GM18861 (cell line): ENCODE measurements around the gene FNDC3B.
"Not testable (repeated sequence)": the region's sequence is repeated elsewhere in the genome, so short reads cannot be mapped to it uniquely, and the experiment has no call there.

ENCODE experiments used
- ATAC-seq: cut with Tn5 transposase; IDR thresholded peaks from one replicate; pipeline ENCODE4 v1.9.1; 2021; ENCODE audit not compliant: unreplicated experiment

FNDC3B gene

DNA sequence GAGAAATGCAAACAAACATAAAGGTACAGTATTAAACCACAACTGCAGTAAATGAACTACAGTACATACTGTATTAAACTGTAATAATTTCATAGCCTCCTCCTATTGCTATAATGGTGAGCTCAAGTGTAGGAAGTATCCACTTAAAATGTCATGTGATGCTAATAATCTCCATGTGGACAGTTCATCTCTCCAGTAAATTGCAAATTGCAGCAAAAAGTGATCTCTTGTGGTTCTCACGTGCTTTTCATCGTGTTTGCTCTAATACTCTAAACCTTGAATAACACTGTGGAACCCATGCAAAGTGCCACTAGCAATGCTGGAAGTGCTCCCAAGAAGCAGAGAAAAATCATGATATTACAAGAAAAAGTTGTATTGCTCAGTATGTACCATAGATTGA, 9.2 kb upstream of the FNDC3B start:
- ATAC-seq = no peak

- ATAC-seq = no peak
These were observed 7.4 kb upstream of the FNDC3B start for GRCh38 chr3:172031996-172032395.

- ATAC-seq = no peak
These were observed 6.0 kb upstream of the FNDC3B start for GRCh38 chr3:172033396-172033795.

DNA sequence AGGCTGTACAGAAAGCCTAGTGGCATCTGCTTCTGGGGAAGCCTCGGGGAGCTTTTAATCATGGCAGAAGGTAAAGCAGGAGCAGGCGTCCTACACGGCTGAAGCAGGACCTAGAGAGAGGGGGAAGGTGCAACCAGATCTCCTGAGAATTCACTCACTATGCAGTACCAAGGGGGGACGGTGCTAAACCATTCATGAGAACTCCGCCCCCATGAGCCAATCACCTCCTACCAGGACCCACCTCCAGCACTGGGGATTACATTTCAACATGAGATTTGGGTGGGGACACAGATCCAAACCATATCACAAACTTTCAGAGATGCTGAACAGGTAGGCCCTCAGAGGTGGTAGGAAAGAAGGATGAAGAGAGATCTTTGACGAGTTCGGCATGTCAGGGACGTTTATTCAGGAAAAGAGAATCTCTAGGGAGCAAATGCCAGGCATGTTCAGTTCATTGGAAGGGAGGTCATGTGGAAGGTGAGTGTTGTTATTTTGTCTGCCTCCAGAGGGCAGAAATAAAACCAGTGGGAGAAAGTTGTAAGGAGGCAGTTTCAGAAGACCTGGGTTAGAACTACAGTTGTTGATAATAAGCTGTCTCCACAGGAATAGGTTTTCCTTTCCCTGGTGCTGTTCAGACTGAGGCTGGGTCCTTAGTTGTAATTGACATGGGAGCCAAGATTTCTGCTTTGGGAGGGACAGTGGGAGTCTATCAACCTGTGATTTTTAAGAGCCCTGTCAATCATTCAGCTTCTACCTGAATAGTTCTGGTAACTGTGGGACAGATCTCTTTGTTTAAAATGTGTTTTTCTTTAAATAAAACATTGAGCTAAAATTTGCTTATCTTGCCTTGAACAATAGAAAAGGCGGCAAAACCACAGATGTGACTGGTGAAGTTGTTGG, 4.3 kb upstream of the FNDC3B start:
- no peak for ATAC-seq

DNA sequence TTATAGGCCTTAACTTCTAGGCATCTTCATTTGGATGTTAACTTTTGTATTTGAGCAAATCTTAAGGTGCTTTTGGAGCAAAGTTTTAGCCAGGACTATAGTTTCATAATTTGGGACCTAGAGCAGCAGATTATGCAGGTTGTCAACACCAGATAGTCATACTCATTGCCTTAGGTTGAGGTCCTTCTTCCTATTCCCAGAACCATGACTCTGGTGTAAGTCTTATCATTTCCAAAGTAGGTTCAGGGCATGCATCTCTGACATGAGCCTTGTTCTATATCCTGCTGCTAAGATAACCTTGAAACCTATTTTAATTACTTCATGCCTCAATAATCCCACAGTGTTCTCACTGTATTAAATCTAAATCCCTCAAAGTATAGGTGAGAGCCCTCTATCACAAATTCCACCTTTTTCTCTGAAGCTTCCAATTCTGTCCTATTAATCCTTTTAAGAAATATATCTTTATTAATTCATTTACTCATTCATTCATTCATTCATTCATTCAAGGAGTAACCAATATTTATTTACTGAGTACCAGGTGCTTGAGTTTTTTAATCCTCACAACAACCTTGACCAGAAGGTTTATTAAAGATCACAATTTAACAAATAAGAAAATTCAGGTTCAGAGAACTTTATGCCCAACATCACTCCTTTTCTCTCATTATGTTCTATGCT, 2.7 kb upstream of the FNDC3B start:
- ATAC-seq = no peak

GRCh38 chr3:172038798-172039435, 461 bp upstream of the FNDC3B start:
- no peak for ATAC-seq

GRCh38 chr3:172040078-172040980, 951 bp downstream of the FNDC3B start:
- no peak for ATAC-seq

DNA sequence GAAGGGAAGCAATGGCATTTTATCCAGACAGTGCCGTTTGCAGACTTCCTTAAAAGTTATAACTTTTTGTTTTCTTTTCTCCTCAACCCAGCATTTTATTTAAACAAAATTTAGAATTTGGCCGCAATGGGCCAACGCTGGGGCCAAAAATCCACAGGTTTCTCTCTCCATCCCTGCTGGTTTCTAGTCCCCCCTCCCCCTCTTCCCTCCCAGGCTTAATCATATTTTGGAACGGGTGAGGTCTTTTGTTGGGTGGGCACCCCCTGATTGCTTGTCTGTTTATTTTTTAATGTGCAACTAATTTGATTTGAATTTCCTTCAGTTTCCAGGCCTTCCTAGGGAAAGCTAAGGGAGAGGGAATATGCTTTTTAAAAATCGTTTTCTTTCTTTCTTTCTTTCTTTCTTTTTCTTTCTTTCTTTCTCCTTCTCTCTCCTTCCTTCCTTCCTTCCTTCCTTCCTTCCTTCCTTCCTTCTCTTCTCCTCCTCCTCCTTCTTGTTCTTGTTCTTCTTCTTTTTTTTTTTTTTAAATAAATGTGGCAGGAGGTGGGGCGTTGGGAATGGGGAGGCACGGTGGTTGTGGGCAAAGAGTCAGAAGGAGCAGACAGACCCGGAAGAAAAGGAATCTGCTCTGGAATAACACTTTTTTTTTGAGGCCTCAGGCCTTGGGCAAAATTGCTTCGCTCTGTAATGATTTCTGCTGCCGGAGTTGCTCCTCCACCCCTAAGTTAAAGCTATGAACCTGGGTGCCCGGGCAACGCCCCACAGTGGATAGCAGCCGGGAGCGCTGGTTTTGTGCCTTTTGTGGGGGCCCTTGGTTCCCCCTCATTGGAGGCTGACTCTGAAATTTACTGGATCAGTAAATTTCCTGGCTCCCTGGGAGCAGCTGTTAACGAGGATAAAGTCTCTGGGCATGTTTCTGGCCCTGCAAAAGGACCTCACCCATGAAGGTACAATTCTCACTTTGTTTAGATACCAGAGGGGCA, 1.9 kb downstream of the FNDC3B start:
- no peak for ATAC-seq

GRCh38 chr3:172042136-172042662, 2.8 kb downstream of the FNDC3B start:
- ATAC-seq = no peak

- ATAC-seq = not testable (repeated sequence)
These were observed 3.3 kb downstream of the FNDC3B start for GRCh38 chr3:172042663-172043179.

- ATAC-seq = no peak
These were observed 3.9 kb downstream of the FNDC3B start for GRCh38 chr3:172043233-172043632.

DNA sequence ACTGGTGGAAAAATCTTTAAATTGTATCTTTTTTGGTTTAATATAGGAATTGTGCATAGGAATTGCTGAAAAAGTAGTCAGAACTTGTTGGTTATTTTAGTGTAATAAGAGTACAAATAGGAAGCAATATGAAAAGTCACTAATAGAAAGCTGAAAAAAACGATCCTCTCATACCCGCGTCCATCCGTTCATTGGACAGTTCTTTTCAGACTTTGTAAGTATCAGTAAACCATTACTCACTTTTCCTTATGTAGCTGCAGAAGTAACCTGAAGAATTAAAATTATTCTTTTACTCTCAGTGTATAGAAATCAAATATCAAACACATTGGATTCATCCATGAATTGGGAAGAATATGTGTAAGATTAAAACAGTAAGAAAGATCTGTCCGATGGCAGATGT, 4.4 kb downstream of the FNDC3B start:
- ATAC-seq = no peak

DNA sequence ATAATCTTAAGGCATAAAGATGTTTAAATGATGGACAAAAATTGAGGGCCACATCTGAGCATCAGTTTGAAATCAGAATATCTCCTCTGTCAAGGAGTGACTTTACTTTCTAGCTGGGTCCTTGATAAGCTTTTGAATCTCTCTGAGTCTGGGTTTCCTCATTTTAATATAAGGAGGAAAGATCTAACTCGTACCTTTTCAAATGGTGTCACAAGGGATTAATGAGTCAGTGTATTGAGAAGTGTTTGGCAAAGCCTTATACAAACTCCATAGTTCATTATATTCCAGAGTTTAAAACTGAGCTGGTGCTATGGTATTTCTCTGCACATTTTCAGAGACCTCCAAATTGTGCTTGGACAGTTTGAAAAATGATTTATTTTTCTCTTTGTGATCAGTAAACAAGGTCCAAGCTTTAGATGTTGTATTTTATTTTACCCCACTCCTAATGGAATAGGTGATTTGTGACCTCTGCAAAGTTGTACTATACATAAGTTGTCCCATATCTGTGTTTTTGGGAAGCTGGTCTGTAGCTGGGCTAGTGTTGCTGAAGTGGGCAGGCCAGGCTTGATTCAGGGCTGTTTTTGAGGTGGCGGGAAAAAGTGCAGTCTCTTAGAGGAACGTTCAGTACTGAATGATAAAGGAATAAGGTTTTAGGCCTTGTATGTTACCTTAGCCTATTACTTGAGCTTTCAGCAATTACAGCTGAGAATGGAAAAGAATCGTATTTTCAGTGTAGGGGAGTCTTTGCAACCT, 5.6 kb downstream of the FNDC3B start:
- ATAC-seq = no peak

GRCh38 chr3:172046268-172046915, 7.0 kb downstream of the FNDC3B start:
- ATAC-seq = no peak

- no peak for ATAC-seq
These were observed 8.3 kb downstream of the FNDC3B start for GRCh38 chr3:172047567-172048115.

DNA sequence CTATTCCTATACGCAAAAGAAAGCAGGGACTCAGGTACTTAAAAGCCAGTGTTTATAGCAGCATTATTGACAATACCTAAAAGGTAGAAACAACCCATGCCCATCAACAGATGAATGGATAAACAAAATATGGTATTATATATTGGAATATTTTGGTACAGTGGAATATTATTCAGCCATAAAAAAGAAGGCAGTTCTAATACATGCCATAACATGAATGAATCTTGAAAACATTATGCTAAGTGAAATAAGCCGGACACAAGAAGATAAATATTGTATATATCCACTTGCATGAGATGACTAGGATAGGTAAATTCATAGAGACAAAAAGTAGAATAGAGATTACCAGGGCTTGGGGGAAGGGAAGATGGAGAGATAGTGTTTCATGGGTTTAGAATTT, 9.2 kb downstream of the FNDC3B start:
- no peak for ATAC-seq

DNA sequence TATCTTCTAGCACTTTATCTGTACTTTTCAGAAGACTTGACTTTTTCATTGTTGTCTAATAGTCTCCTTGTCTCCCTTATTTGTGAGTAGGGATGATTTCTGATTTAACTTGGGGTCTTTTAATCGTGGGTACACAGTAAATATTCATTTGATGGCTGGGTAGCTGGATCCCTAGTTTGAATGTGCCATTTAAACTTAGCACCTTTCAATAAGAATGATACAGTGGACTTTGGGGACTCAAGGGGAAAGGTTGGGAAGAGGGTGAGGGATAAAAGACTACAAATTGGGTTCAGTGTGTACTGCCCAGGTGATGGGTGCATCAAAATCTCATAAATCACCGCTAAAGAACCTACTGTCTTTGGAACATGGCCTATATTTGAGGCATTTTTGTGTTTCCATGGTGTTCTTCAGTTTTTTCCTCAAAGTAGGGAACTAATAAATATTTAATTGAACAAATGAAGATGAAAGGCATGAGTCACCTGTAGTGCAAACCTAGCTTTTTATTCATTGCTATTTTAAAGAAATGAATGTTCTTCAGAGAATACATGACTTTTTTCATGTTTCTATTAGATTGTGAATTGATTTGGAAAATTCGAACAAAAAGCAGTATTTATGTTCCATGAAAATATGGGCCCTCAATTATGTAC, 12.1 kb downstream of the FNDC3B start:
- ATAC-seq = no peak
